Brain microvascular endothelial cell (primary cell): ENCODE measurements around the gene C9orf50.

Experiments used
- DNase-seq: peaks from one replicate; pipeline ENCODE4 v3.0.0-alpha.2; 2020
- H3K27ac ChIP-seq: fragments of 250-450 bp; sonication (Bioruptor Pico); 2 replicates; pipeline ENCODE4 v1.5.1; 2020; ENCODE audit warnings: mild to moderate bottlenecking, moderate library complexity
- H3K27me3 ChIP-seq: fragments of 250-450 bp; sonication (Bioruptor Pico); replicated peaks from 2 replicates; pipeline ENCODE4 v1.5.1; 2020; ENCODE audit warnings: mild to moderate bottlenecking
- H3K36me3 ChIP-seq: fragments of 250-450 bp; sonication (Bioruptor Pico); replicated peaks from 2 replicates; pipeline ENCODE4 v1.5.1; 2020; ENCODE audit warnings: mild to moderate bottlenecking
- H3K4me3 ChIP-seq: 2 replicates; pipeline ENCODE4 v1.5.1; 2011; ENCODE audit warnings: low read depth, mild to moderate bottlenecking, control low read depth, low read length, moderate library complexity
- in situ Hi-C: cut with HindIII; loops from 2 replicates; pipeline ENCODE4 v1.10.0; 2017; ENCODE audit warnings: low sequenced_read_pairs, low pct_ligation_motif_present
- TF ChIP-seq, protein P1 (sequence below): IDR thresholded peaks from 2 replicates; pipeline ENCODE4 v1.5.1; 2011; ENCODE audit warnings: low read depth, mild to moderate bottlenecking, moderate library complexity, low read length, control low read depth, inconsistent platforms; ENCODE audit errors: missing control alignments

The C9orf50 gene

DNA sequence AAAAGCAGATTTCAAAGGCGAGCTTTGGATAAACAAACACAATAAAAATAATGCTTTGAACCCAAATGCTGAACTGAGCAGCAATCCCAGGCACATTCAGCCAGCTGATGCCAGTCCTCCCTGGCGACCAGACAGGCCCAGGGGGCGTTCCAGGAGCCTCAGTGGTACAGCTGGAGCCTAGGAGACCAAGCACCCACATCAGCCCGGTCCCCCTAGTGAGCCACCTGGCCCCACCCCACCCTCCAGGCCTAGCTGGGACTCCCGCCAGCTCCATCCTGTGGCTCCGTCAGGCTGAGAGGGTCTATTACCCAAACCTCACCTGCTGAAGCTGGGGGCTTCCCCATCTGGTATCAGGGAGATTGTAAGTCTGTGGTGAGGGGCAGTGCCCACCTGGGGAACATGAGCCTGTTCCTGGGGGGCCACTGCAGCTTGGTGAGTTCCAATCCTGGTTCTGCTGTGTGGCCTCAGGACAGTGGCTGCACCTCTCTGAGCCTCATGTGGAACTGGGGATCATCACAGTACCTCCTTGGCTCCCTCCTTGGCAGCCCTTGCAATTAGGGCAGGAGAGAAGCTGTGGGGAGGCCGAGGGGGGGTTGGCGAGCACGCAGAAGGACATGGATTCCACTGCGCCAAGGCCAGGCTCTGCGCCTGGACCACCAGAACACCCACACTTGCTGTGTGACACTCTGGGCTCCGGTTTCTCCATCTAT is 16.7 kb downstream of the C9orf50 start:
- Histone ChIP-seq H3K36me3 (no peaks in the 10 kb centered on the region), H3K27ac (no peak overlapping the region), H3K4me3 (no peak overlapping the region), H3K27me3 (no peaks in the 10 kb centered on the region)
- DNase-seq = no peak
- in situ Hi-C loops = loop anchor here (25.0 kb wide), 1 partner anchor 267 kb away; no protein-coding TSS in a partner anchor
- TF ChIP-seq, protein P1, sequence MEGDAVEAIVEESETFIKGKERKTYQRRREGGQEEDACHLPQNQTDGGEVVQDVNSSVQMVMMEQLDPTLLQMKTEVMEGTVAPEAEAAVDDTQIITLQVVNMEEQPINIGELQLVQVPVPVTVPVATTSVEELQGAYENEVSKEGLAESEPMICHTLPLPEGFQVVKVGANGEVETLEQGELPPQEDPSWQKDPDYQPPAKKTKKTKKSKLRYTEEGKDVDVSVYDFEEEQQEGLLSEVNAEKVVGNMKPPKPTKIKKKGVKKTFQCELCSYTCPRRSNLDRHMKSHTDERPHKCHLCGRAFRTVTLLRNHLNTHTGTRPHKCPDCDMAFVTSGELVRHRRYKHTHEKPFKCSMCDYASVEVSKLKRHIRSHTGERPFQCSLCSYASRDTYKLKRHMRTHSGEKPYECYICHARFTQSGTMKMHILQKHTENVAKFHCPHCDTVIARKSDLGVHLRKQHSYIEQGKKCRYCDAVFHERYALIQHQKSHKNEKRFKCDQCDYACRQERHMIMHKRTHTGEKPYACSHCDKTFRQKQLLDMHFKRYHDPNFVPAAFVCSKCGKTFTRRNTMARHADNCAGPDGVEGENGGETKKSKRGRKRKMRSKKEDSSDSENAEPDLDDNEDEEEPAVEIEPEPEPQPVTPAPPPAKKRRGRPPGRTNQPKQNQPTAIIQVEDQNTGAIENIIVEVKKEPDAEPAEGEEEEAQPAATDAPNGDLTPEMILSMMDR = no peak

DNA sequence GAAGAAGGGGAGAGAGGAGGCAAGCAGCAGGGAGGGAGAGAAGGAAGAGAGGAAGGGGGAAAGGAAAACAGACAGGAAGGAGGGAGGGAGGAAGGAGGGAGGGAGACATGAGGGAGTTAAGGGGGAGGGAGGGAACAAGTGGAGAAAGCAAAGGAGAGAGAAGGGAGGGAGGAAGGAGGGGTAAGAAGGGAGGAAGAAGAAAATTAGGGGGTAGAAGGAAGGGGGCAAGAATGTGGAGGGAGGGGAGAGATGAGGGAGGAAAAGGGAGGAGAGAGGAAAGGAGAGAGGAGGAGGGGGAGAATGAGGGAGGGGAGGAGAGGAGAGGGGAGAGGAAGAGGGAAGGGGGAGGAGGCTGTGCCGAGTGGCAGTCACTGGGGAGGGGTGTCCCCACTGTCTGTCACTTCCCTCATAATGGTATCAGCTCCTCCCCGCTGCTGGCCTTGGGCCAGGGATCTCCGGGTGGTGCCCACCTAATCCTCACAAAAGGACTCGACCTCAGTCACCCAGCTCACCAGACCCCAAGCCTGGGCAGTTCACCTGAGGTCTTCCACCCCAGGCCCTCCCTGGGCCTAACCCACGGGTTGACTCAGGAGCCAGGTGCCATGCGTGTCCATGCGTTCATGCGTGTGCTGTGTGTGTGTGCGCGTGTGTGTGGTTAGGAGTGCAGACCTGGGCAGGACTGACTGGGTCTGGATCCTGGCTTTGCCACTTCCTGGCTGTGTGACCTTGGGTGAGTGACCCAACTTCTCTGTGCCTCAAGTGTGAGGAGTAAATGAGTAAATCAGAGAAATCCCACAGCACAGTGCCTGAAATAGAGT is 18.1 kb downstream of the C9orf50 start:
- Histone ChIP-seq H3K27me3 (no peaks in the 10 kb centered on the region), H3K4me3 (no peak overlapping the region), H3K27ac (no peak overlapping the region), H3K36me3 (no peaks in the 10 kb centered on the region)
- TF ChIP-seq, protein P1 = no peak
- no peak for DNase-seq
- in situ Hi-C loops = loop anchor here (25.0 kb wide), 1 partner anchor 266 kb away; no protein-coding TSS in a partner anchor

DNA sequence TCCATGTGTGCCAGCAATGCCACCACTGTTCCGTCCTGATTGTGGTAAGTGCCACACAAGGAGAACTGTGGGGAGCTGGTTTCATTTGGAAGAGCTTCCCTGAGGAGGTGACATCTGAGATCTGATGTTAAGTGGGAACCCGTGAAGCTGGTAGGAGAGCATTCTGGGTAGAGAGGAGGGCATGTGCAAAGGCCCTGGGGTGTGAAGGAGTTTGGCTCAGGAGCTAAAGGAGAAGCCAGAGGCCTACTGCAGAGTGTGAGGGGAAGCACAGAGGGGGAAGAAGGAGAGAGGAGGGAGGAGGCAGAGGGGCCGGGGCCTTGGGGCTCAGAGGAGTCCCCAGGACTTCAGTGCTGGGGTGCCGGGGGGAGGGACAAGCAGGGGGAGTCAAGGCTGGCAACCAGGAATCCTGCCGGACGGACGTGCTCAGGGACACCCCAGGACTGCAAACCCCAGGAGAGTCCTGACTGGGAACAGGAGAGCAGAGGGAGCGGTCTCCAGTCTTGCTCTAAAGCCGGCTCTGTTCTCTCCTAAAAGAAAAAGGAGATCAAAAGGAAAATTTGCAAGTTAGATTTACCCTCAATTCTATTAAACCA is 19.7 kb downstream of the C9orf50 start:
- no peak for DNase-seq
- H3K36me3 ChIP-seq = no peaks in the 10 kb centered on the region
- TF ChIP-seq, protein P1 = no peak
- no peaks in the 10 kb centered on the region for H3K27me3 ChIP-seq
- in situ Hi-C loops = loop anchor here (25.0 kb wide), 1 partner anchor 264 kb away; no protein-coding TSS in a partner anchor
- H3K27ac ChIP-seq = no peak overlapping the region
- no peak overlapping the region for H3K4me3 ChIP-seq

DNA sequence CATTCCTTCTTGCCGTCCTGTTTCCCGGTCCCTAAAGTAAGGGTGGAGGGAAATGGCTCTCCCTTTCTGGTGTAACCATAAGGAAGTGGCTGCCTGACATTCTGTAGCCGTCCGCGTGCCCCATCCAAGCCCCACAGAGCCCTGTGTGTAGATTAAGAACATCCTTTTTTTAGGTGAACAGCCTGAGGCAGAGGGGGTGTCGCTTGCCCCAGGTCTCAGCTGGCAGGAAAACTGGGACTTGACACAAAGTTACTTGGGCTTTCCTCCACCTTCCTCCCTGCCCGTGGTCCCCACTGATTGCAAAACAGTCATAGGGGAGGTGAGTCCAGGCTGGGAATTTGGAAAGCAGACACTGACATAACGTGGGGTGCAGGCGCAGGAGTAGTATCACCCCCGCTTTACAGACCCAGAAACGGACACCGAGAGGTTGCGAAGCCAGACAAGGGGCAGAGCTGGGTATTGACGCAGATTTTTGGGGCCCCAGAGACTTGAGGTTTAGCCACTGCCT is 22.8 kb downstream of the C9orf50 start:
- in situ Hi-C loops = no loop called here
- TF ChIP-seq, protein P1 = no peak
- DNase-seq = no peak
- H3K36me3 ChIP-seq = no peaks in the 10 kb centered on the region
- peak overlapping the region; percentile 52 for H3K4me3 ChIP-seq
- H3K27ac ChIP-seq = no peak overlapping the region
- H3K27me3 ChIP-seq = no peaks in the 10 kb centered on the region

DNA sequence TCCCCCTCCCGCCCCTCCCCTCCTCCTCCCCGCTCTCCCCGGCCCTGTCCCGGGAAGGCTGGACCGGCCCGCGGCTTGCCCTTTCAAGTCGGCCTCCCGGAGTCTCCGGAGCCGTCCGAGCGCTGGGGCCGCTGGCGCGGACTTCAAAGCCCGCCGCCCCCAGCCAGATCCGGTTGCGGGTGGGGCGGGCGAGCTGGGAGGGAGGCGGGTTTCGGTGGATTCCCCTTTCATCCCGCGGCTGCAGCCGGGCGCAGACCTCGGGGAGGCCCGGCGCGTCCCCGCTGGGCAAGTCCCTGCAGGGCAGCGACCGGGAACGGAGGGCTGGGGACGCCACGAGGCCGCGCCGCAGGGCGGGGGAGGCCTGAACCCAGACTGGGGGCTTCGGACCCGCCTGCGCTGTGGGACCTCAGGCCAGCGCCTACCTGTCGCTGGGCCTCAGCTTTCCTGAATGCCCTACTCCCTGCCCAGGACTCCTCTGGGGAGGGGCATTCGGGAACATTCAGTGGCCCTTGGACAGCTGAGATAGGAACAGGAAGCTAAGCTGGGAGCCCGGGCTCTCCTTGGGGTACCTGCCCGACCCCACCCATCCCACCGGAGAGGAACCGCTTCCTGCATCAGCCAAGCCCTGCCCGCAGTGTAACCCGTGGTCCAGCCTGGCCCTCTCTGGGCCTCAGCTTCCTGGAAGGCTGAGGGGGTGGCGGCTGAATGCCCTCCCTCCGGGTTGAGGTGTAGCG is 23.4 kb downstream of the C9orf50 start:
- peak overlapping the region; percentile 52 for H3K4me3 ChIP-seq
- H3K27ac ChIP-seq = peak overlapping the region; percentile 26
- DNase-seq = no peak
- in situ Hi-C loops = no loop called here
- H3K36me3 ChIP-seq = no peaks in the 10 kb centered on the region
- TF ChIP-seq, protein P1 = no peak
- H3K27me3 ChIP-seq = no peaks in the 10 kb centered on the region
